Peyer's patch (tissue), 4 donors: ENCODE results near the gene MSN.
"Not testable (repeated sequence)": the region's sequence is repeated elsewhere in the genome, so short reads cannot be mapped to it uniquely, and the experiment has no call there.

Experiments
- CTCF ChIP-seq, 6 experiments: fragments of 450-650 bp in 4 of 6; fragments of 200-600 bp in 2 of 6; sonication (generic) in 1 of 6; IDR thresholded peaks; one replicate each; pipeline ENCODE4 v1.5.1; 2017 to 2019; ENCODE audit warnings: antibody characterized with exemption in 6 of 6, mild to moderate bottlenecking in 3 of 6, moderate library complexity in 1 of 6
- POLR2A ChIP-seq, 2 donors: fragments of 450-650 bp; IDR thresholded peaks; one replicate each; pipeline ENCODE4 v1.5.1; 2017; ENCODE audit warnings: antibody characterized with exemption in 2 of 2, mild to moderate bottlenecking in 2 of 2, moderate library complexity in 2 of 2

- TF ChIP-seq CTCF, POLR2A (IDR thresholded peaks at IDR 0.05): not testable (repeated sequence)
These were observed 10.4 kb upstream of the MSN start for GRCh38 chrX:65657009-65657441.
